DMS53 treated with DMSO at 0.1 percent for 48 hours (cell line): ENCODE measurements around the gene KIF18B.

Source experiments
- DNase-seq: peaks from one replicate; lab custom pipeline; 2025; ENCODE audit not compliant: unreplicated experiment; lab: John Stamatoyannopoulos, UW

Gene KIF18B

DNA sequence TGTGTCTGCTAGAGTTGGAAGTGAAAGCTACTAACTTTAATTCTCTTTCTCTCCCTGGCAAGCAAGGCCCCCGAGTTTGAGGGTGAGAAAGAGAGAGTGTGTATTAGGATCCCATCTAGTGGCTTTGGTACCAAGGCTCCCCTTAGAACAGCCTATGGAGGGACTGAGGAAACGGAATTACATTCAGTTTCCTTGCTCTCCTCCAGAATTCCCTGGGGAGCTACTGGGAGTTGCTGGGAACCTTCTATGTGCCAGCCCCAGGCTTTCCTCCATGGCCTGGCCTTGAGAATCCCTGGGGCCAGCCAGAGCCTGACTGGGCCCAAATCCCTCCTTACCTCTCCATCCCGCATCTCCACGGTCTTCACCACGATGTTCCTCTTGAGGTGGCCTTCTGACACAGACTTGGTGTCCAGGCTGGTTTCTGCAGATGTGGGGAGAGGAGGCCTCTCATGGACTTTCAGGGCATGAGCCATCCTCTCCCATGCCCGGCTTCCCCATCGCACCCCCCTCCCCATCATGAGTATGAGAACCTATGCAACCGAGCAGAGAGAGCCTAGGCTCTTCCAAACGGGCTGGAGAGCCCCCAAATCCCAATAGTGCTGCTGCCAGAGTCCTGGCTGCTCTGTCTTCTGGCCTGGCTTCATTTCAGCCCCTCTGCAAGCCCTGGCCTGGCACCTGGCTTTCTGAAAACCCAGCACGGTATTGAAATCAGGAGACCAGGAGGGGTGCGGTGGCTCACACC is 39.7 kb downstream of the KIF18B start:
- DNase-seq, result no peak

DNA sequence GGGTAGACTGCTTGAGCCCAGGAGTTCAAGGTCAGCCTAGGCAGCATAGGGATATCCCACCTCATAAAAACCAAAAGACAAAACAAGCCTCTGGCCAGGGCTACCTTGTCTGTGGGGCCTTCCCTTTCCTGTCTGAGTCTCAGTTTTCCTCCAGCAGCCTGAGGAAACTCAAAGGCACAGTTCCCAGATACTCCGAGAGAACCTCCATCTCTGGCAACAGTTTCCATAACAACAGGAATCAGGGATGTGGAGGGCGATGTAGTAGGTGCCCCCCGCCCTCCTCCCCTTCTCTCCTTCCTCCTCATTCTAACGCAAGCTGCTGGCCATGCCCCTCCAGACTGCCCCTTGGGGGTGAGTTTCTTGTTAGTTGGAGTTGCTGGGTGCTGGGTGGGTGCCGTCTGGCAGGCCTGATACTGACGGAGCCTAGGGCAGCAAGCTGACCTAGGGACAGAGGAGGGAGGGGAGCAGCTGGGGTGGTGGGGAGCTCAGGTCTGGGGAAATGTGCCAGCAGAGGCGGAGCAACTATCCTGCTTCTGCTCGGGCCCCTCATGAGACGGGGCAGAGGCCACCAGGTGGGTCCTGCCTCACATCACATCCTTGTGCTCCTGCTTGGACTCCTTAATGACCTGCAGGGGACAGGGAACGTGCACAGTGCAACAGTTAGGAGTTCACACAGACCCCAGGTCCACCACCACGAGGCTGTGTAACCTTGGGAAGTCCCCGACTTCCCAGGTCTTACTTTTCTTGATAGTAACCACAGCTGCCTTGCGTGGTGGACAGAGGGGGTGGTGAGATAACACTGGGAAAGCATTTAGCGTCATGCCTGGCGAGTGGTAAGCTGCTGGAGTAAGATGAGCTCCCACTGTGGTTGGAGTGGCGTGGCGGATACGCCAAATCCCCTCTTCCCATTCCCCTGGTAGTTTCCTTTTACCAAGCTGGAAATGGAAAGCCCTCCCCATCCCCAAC is 40.5 kb downstream of the KIF18B start:
- DNase-seq, result no peak

DNA sequence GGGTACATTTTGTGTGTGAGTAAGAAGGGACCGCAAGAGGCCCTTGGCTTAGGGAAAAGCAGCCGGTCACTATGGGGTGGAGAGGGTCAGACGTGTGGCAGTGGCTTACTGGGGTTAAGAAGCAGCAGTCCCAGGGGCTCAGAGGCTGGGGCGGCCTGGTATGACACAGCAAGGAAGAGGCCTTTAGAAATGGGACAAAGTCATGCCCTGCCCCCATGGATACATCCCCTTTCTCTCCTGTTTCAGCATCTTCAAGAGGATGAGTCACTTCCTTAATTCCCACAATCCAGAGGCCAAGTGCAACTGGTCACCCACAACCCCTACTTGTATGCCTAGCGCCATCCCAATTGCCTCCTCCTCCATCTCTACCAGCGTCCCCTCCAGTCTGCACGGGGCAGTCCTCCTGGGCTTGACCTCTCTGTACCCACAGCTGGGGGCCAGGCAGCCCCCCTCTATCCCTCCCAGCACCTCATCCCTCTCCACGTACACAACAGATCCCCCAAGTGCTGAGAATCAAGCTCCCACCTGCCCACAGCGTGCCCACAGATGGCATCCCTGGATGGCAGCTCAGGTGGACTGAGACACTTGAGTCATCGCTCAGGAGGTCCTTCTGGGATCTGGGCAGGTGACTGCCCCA is 41.4 kb downstream of the KIF18B start:
- peak; percentile 74 for DNase-seq

DNA sequence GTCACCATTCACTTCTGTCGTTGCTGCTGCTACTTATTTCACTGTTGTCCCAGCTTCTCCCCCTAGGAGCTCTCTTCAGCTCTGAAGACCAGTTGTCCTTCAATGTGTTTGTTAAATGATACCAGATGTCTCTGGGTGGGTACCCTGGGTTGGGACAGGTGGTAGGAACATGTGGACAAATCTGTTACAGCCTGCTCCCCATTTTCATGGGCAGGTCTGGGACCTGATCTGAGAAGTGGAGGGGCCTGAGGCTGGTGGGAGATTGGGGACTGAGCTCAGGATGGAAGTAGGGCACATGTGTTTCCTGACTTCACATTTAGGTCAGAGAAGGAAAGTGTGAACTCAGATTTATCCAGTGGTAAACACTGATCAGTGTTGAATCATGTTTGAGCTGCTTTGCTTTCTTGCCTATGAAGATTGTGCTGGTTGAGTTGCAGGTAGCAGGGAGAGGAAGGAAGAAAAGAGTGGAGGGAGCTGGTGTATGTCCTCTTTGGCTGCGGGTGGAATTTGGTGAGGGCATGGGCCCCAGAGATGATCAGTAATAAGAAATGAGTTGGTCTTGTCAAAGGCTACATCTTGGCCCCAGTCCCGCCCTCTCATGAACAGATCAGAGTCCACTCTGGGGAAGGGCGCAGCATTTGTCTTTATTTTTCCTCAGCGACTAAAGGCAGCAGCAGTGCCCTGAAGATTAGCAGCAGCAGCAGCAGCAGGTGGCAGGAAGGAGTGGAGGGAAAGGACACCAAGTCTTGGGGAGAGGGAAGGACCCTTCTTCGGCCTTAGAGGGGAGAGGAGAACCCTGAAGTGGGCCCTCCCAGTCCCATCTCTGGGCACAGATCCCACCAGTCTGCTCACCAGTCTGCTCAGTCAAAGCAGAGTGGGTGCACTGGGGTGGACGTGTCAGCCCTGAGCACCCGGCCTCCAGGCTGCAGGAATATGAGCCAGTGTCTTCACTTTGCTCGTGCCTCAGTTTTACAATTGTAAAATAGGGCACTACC is 42.3 kb downstream of the KIF18B start:
- no peak for DNase-seq

DNA sequence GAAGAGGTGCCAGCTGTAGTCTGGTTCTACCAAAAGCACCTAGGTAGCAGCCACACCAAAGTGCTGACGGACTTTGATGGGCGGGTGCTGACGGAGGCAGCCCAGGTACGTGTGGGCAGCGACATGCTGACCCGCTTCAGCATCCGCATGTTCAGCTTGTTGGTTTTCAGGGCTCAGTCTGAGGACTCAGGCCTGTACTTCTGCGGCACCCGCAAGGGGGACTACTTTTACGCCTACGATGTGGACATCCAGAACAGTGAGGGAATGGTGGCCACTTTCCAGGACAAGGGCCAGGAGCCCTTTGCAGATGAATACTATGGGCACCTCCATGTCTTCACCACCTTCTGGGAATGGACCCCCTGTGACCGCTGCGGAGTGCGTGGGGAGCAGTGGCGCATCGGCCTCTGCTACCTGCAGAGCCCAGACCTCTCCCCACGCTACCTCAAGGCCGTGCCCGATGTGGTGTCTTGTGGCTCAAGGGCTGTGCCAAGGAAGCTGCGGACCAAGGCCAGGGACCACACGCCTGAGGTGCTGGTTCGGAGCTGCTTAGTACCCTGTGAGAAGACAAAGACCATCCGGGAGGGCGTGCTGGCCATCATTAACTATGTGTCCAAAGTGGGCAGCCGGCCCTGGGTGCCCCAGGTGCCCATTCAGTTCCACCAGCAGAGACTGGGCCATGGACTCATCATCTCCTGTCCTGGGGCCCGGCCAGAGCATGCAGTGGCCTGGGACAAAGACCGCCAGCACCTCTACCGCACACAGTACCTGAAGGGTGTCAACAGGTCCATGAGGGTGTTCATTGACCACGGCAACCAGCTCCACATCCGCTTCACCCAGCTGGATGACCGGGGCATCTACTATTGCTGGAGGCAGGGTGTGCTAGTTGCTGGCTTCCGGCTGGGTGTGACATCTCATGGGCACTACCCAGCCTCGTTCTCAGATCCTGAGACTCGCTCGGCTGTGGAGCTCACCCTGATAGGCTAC is 43.3 kb downstream of the KIF18B start:
- no peak for DNase-seq

DNA sequence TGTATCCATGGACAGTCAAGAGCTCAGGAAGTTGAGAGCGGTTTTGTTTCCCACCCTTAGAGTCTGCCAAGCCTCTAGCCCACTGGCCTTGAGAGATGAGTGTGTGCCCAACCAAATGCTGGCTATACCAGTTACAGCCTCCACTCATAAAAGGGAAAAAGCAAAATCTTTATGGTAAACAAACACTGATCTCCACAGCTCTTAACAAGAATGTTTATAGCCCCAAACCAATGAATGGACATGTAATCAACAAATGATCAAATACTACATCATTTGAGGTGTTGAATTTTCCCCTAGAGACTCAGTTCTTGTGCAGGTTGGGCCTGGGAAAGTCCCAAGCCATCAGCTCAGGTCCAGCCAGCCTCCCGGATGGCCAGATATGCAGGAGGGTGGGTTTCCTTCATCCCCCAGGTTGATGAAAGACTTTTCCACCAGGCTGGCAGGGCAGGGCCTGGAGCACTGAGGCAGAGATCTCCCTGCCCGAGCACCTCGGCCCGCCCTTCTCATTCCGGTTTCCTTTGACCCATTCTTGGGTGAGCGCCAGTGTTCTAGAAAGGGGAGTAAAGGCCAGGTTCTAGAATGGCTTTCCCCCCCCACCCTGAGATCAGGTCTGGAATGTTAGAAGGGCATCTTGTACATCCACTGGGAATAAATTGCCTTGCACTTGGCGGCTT is 44.4 kb downstream of the KIF18B start:
- DNase-seq, result no peak

DNA sequence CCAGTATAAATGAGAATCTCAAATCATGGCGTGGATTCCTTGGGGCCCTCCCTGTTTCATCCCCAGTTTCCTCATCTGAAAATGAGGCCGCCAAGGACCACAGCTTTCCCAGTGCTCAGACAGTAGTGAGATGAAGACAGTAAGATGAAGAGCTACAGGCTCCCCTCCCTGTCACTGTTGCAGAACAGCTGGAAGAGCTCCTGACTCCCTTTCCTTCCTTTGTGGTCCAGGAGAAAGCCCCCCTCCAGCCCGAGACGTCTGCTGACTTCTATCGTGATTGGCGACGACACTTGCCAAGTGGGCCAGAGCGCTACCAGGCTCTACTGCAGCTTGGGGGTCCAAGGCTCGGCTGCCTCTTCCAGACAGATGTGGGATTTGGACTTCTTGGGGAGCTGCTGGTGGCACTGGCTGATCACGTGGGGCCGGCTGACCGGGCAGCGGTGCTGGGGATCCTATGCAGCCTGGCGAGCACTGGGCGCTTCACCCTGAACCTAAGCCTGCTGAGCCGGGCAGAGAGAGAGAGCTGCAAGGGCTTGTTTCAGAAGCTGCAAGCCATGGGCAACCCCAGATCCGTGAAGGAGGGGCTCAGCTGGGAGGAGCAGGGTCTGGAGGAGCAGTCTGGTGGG is 45.3 kb downstream of the KIF18B start:
- no peak for DNase-seq

DNA sequence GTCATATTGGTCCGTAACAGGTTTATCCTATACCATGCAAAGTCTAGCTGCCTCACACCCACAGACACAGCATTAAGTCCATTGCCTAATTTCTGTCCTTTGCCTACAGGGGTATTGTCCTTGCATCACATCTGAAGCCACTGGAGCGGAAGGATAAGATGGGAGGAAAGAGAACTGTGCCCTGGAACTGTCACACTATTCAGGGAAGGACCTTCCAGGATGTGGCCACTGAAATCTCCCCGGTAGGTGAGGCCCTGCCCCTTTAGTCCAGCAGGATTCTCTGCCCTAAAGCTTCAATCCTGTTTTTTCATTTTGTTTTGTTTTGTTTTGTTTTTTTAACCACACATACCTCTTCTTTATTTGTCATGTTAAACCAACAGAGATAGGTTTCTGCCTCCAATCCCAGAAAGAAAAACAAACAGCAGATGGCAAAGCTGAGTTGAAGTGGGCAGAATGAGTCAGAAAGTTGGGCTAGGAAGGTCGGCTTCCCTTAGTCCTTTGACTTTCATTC is 46.1 kb downstream of the KIF18B start:
- peak; percentile 97 for DNase-seq

DNA sequence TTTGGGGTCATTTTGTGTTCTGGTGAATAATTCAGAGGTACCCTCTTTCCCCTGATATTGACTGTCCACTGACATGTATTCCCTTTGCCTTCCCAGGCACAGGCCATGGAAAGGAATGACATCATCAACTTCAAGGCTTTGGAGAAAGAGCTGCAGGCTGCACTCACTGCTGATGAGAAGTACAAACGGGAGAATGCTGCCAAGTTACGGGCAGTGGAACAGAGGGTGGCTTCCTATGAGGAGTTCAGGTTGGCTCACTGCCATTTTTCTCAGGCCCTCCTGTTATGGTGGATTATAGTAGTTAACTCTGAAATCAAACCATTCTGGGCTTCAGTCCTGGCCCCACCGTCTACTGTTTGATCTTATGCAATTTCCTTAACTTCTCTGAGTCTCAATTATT is 46.7 kb downstream of the KIF18B start:
- DNase-seq, result peak; percentile 72

DNA sequence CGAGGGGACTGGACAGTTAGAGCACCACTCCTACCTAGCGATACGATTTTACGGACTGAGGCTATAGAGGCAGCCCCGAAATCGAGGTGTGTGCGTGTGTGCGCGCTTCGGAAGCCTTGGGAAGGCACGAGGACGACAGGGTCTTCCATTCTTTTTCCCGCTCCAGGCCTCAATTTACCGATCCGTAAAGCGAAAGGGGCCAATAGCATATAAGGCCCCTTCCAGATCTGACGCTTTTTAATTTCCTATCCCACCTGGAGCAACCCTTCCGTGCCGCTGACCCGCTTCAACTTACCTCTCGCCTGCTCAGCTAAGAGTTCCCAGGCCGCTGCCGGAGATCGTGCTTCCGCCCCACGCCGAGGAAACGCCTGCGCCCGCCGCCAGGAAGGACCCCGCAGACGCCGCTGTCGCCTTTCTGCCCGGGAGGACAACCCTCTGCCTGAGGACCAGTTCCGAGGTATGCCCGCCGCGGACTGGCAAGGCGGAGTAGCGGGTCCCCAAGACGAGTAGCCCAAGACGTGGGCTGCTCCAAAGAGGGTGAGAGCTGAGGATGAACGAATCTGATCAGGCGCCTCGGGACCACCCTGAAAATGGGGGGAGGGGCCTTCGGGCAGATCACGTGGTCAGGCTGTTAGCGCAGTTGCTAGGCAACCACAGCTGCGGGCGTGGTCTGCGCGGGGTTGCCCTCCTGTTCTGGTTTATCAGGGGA is 48.3 kb downstream of the KIF18B start, which contains the start of gene EFTUD2:
Gene EFTUD2 (minus strand): TSS at position 372 of the 709 bp plus-strand sequence. CDS start 4,924 bp downstream, outside the sequence.
- DNase-seq, result peak; percentile 97

DNA sequence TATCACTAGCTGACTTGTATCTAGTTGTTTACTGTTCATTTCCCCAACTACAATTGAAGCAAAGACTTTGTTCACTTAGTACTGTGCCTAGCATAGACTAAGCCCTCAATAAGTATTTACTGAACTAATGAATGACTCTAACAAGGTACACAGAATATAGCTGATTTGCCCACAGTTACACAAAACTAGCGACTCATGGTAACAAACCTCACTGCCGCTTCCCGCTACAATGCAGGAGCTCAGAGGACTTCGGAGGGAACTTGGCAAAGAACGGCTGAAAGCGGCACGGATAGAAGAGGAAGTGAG is 48.9 kb downstream of the KIF18B start:
- DNase-seq, result peak; percentile 53

DNA sequence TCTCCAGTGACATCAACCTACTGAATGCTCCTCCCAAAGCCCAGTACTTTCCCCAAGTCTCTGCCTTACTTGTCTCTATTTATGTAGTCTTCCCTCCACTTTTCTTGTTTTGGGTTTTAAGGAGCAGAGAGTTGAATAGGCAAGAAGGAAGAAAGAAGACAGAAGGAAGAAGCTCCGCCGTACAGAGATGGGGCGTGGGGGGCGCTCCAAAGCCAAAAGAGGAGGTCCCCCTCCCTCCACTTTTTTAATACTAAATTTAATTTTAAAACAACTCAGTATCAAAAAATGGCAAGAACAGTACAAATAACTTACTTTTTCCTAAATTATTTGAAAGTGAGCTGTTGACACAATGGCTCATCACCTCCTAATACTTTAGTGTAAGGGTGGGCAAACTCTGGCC is 52.9 kb downstream of the KIF18B start:
- DNase-seq, result no peak

DNA sequence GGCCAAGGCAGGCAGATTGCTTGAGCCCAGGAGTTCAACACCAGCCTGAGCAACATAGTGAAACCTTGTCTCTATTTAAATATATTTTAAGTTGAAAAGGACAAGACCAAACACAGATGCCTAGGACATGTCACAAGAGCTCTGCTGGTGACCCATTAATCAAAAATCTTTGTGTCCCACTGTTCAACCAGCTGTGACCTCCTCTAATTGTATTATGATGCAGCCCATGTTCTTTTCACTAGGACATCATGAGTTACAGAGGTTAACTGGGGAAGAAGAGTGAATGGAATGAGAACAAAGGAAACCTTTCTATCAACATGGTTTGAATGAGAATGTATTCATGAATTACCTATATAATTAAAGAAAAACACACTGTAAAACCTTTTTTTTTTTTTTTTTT is 55.3 kb downstream of the KIF18B start:
- DNase-seq, result no peak

DNA sequence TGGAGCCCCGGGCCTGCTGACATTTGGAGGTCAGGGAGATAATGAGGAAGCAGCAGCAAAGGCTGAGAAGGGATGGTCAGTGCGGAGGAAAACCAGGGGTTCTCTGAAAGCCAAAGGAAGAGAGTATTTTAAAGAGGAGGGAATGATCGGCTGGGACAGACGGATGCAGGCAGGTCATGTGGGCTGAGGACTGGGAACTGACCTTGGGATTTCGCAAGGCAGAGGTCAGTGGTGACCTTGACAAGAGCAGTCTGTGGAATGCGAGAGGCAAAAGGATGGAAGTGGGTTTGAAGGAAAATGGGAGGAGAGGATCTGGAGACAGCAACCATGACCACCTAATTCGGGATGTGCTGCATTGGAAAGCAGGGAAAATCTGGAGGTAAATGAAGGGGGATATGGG is 58.6 kb downstream of the KIF18B start:
- no peak for DNase-seq

DNA sequence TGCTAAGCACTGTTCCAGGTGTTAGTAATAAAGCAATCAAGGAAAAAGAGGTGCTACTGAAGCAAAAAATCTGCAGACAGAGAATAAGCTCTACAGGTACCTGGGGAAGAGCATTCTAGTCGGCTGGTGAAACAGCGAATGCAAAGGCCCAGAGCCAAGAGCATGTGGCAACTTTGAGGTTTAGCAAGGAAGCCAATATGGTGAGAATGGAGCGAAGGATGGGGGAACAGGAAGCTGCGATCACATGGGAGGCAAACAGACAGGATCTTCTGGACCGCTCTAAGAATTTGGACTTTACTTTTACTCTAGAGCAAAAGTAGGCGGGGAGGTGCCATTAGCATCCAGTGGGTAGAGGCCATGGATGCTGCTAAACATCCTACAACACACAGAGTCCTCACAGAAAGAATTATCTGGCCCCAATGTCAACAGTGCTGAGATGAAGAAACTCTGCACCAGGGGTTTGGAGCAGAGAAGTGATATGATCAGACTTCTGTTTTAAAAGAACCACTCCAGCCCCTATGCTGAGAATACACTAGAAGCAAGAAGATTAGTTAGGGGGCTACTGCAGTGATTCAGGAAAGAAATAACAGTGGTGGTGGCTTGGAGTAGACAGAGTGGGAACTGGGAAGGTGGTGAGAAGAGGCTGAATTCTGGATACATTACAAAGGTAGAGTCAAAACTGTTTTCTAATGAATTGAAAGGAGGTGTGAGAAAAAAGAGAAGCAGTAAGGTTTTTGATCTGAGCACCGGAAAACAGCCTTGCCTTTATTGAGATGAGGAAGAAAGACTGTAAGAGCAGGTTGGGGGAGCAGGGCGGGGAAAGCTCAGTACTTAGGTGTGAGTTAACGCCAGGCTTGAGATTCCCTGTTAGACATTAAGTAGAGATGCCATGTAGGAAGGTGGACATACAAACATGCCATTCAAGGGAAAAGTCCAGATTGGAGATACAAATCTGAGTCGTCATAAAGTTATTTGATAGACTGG is 59.3 kb downstream of the KIF18B start:
- no peak for DNase-seq

DNA sequence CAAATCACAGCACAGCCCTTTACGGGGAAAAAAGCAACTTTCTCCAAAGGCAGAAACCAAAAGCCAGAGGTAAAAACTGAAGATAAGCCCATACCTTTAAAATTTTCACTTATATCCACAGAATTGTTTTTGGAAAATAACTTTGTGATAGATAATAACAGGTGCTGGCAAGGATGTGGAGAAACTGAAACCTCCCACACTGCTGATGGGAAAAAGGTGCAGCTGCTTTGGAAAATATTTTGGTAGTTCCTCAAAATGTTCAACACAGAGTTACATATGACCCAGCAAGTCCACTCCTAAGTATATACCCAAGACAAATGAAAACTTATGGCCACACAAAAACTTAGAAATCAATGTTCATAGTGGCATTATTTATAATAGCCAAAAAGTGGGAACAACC is 60.6 kb downstream of the KIF18B start:
- no peak for DNase-seq
